ENCODE measurements around the gene TMEM63B. TPM values are rescaled to one million over a fixed set of nuclear protein-coding genes. Genes with fewer than 3 reads are reported as not detected.
A peak's percentile ranks its signal among the peaks of the same experiment; 100 is the strongest.

TMEM63B gene
- total and polyA plus RNA-seq, 5 donors from 2014 or later: 1.3 to 20.5 (median 1.4) TPM

DNA sequence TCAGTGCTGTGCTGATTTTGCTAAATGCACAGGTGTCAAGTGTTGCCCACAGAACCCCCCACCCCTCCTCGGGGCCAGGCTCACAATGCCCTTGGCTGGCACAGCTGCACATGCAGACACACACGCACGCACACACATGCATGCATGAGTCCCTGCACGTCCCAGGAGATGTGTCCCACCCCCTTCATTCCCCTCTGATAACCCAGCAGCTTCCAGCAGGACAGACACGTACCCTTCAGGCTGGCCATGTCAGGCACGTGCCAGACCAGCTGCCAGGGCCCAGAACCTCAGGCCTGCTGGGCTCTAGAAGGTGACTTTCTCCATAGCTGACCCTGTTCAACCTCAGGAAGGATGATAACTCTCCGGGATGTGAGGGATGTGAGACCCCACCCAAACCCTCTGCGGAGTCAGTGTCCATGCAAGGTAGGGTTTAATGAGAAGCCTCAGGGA, 44.5 kb upstream of the TMEM63B start:
- DNase-seq (no peak), ATAC-seq (ENCODE audit: low read depth in 2 of 2) (no peak)
- H3K4me3 Mint-ChIP-seq: no peak overlapping the region
- Histone ChIP-seq H3K36me3 (ENCODE audit: control insufficient read depth, insufficient read depth, low read length) (no peaks in the 10 kb centered on the region), H3K4me1 (ENCODE audit: control insufficient read depth, insufficient read depth, low read length, poor library complexity, severe bottlenecking) (no peaks in the 10 kb centered on the region), H3K27me3 (ENCODE audit: control insufficient read depth, insufficient read depth, low read length) (no peaks in the 10 kb centered on the region), H3K9me3 (ENCODE audit: control insufficient read depth in 2 of 2, low read length in 2 of 2) (no peaks in the 10 kb centered on the region), H3K27ac (ENCODE audit: insufficient read depth, low read length, poor library complexity, severe bottlenecking) (no peak overlapping the region), H3K4me3 (ENCODE audit: low read depth, low read length) (no peak overlapping the region)
- peaks cover 0 to 5% (median 1%) of the 10 kb centered on the region in 4 donors for H3K4me1 Mint-ChIP-seq
- peaks cover 8% of the 10 kb centered on the region for H3K27me3 Mint-ChIP-seq
- no peaks in the 10 kb centered on the region for H3K9me3 Mint-ChIP-seq
- no peaks in the 10 kb centered on the region for H3K36me3 Mint-ChIP-seq
- H3K27ac Mint-ChIP-seq: no peak overlapping the region

- no peaks in the 10 kb centered on the region for H3K36me3 ChIP-seq (ENCODE audit: control insufficient read depth, insufficient read depth, low read length)
- no peaks in the 10 kb centered on the region for H3K9me3 ChIP-seq (ENCODE audit: control insufficient read depth in 2 of 2, low read length in 2 of 2)
- Mint-ChIP-seq H3K27ac (peak overlapping the region in 2 of 3 donors; percentile 51 to 69), H3K4me3 (no peak overlapping the region), H3K36me3 (no peaks in the 10 kb centered on the region), H3K4me1 (no peaks in the 10 kb centered on the region), H3K27me3 (peaks cover 4% of the 10 kb centered on the region), H3K9me3 (no peaks in the 10 kb centered on the region)
- H3K4me3 ChIP-seq (ENCODE audit: low read depth, low read length): no peak overlapping the region
- ATAC-seq (ENCODE audit: low read depth in 2 of 2) (no peak), DNase-seq (no peak)
- H3K27ac ChIP-seq (ENCODE audit: insufficient read depth, low read length, poor library complexity, severe bottlenecking): no peak overlapping the region
- H3K4me1 ChIP-seq (ENCODE audit: control insufficient read depth, insufficient read depth, low read length, poor library complexity, severe bottlenecking): no peaks in the 10 kb centered on the region
- no peaks in the 10 kb centered on the region for H3K27me3 ChIP-seq (ENCODE audit: control insufficient read depth, insufficient read depth, low read length)
These were observed 42.9 kb upstream of the TMEM63B start for GRCh38 chr6:44084231-44085014.

GRCh38 chr6:44085219-44085618, 42.1 kb upstream of the TMEM63B start:
- no peak overlapping the region for H3K4me3 Mint-ChIP-seq
- no peaks in the 10 kb centered on the region for H3K4me1 ChIP-seq (ENCODE audit: control insufficient read depth, insufficient read depth, low read length, poor library complexity, severe bottlenecking)
- H3K36me3 Mint-ChIP-seq: no peaks in the 10 kb centered on the region
- H3K27ac Mint-ChIP-seq: peak overlapping the region in 1 of 3 donors; percentile 69
- no peak overlapping the region for H3K4me3 ChIP-seq (ENCODE audit: low read depth, low read length)
- no peaks in the 10 kb centered on the region for H3K4me1 Mint-ChIP-seq
- H3K9me3 ChIP-seq (ENCODE audit: control insufficient read depth in 2 of 2, low read length in 2 of 2): no peaks in the 10 kb centered on the region
- no peaks in the 10 kb centered on the region for H3K9me3 Mint-ChIP-seq
- no peaks in the 10 kb centered on the region for H3K27me3 ChIP-seq (ENCODE audit: control insufficient read depth, insufficient read depth, low read length)
- H3K27ac ChIP-seq (ENCODE audit: insufficient read depth, low read length, poor library complexity, severe bottlenecking): no peak overlapping the region
- no peaks in the 10 kb centered on the region for H3K36me3 ChIP-seq (ENCODE audit: control insufficient read depth, insufficient read depth, low read length)
- ATAC-seq (ENCODE audit: low read depth in 2 of 2): no peak
- no peak for DNase-seq
- H3K27me3 Mint-ChIP-seq: peaks cover 4% of the 10 kb centered on the region

GRCh38 chr6:44086931-44087574, 40.3 kb upstream of the TMEM63B start:
- no peak for DNase-seq
- H3K36me3 Mint-ChIP-seq: no peaks in the 10 kb centered on the region
- H3K27ac ChIP-seq (ENCODE audit: insufficient read depth, low read length, poor library complexity, severe bottlenecking): no peak overlapping the region
- no peak overlapping the region for H3K27ac Mint-ChIP-seq
- H3K4me3 ChIP-seq (ENCODE audit: low read depth, low read length): no peak overlapping the region
- H3K27me3 ChIP-seq (ENCODE audit: control insufficient read depth, insufficient read depth, low read length): no peaks in the 10 kb centered on the region
- no peak overlapping the region for H3K4me3 Mint-ChIP-seq
- no peaks in the 10 kb centered on the region for H3K9me3 Mint-ChIP-seq
- H3K36me3 ChIP-seq (ENCODE audit: control insufficient read depth, insufficient read depth, low read length): no peaks in the 10 kb centered on the region
- H3K4me1 Mint-ChIP-seq: no peaks in the 10 kb centered on the region
- no peak for ATAC-seq (ENCODE audit: low read depth in 2 of 2)
- H3K9me3 ChIP-seq (ENCODE audit: control insufficient read depth in 2 of 2, low read length in 2 of 2): no peaks in the 10 kb centered on the region
- H3K27me3 Mint-ChIP-seq: peaks cover 4% of the 10 kb centered on the region
- no peaks in the 10 kb centered on the region for H3K4me1 ChIP-seq (ENCODE audit: control insufficient read depth, insufficient read depth, low read length, poor library complexity, severe bottlenecking)

DNA sequence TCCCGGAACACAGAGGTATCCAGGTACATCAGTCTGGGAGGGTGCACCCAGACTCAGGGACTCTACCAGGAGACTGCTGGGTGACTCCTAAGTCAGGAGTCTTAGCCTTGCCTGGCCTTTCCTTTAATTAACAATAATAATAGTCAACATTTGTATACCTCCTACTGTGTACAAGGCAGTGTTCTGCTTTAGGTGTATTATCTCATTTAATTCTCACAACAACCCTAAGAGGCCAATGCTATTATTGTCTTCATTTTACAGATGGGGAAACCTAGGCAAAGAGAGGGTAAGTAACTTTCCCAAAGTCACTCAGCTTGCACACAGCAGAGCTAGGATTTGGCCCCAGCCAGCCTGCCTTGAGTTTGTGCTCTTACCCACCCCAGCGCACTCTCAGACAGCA, 39.7 kb upstream of the TMEM63B start:
- DNase-seq: no peak
- ATAC-seq (ENCODE audit: low read depth in 2 of 2): no peak

GRCh38 chr6:44088827-44089590, 38.3 kb upstream of the TMEM63B start:
- no peaks in the 10 kb centered on the region for H3K27me3 ChIP-seq (ENCODE audit: control insufficient read depth, insufficient read depth, low read length)
- no peak overlapping the region for H3K4me3 ChIP-seq (ENCODE audit: low read depth, low read length)
- H3K4me1 ChIP-seq (ENCODE audit: control insufficient read depth, insufficient read depth, low read length, poor library complexity, severe bottlenecking): no peaks in the 10 kb centered on the region
- no peaks in the 10 kb centered on the region for H3K36me3 ChIP-seq (ENCODE audit: control insufficient read depth, insufficient read depth, low read length)
- ATAC-seq (ENCODE audit: low read depth in 2 of 2): no peak
- no peak overlapping the region for H3K27ac ChIP-seq (ENCODE audit: insufficient read depth, low read length, poor library complexity, severe bottlenecking)
- no peaks in the 10 kb centered on the region for H3K4me1 Mint-ChIP-seq
- no peaks in the 10 kb centered on the region for H3K9me3 ChIP-seq (ENCODE audit: control insufficient read depth in 2 of 2, low read length in 2 of 2)
- no peak for DNase-seq
- H3K9me3 Mint-ChIP-seq: no peaks in the 10 kb centered on the region
- H3K27ac Mint-ChIP-seq: no peak overlapping the region
- no peak overlapping the region for H3K4me3 Mint-ChIP-seq
- no peaks in the 10 kb centered on the region for H3K27me3 Mint-ChIP-seq
- peaks cover 11% of the 10 kb centered on the region for H3K36me3 Mint-ChIP-seq

More for the DNA sequence above, 39.7 kb upstream of the TMEM63B start:
- Histone ChIP-seq H3K9me3 (ENCODE audit: control insufficient read depth in 2 of 2, low read length in 2 of 2) (no peaks in the 10 kb centered on the region), H3K27ac (ENCODE audit: insufficient read depth, low read length, poor library complexity, severe bottlenecking) (no peak overlapping the region), H3K27me3 (ENCODE audit: control insufficient read depth, insufficient read depth, low read length) (no peaks in the 10 kb centered on the region), H3K4me1 (ENCODE audit: control insufficient read depth, insufficient read depth, low read length, poor library complexity, severe bottlenecking) (no peaks in the 10 kb centered on the region), H3K36me3 (ENCODE audit: control insufficient read depth, insufficient read depth, low read length) (no peaks in the 10 kb centered on the region), H3K4me3 (ENCODE audit: low read depth, low read length) (no peak overlapping the region)
- no peak overlapping the region for H3K27ac Mint-ChIP-seq
- H3K36me3 Mint-ChIP-seq: peaks cover 5% of the 10 kb centered on the region
- H3K27me3 Mint-ChIP-seq: peaks cover under 1% of the 10 kb centered on the region
- H3K4me1 Mint-ChIP-seq: no peaks in the 10 kb centered on the region
- H3K4me3 Mint-ChIP-seq: no peak overlapping the region
- H3K9me3 Mint-ChIP-seq: no peaks in the 10 kb centered on the region

DNA sequence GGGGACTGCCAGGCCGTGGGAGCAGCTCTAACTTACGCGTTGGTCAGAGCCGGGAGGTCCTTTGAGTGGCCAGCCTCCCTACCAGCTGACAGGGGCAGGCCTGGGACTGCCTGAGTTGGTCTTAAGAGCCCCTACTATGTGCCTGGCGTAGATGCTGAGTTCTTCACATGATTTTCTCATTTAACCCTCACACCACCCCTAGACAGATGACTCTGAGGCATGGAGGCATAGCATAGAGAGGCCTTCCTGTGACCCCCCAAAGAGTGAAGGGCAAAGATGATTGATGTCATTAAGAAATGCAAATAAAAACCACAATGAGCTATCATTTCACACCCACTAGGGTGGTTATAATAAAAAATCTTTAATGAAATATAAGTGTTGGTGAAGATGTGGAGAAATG, 36.9 kb upstream of the TMEM63B start:
- no peaks in the 10 kb centered on the region for H3K4me1 Mint-ChIP-seq
- Histone ChIP-seq H3K4me3 (ENCODE audit: low read depth, low read length) (no peak overlapping the region), H3K9me3 (ENCODE audit: control insufficient read depth in 2 of 2, low read length in 2 of 2) (no peaks in the 10 kb centered on the region), H3K27me3 (ENCODE audit: control insufficient read depth, insufficient read depth, low read length) (no peaks in the 10 kb centered on the region), H3K27ac (ENCODE audit: insufficient read depth, low read length, poor library complexity, severe bottlenecking) (no peak overlapping the region), H3K4me1 (ENCODE audit: control insufficient read depth, insufficient read depth, low read length, poor library complexity, severe bottlenecking) (no peaks in the 10 kb centered on the region), H3K36me3 (ENCODE audit: control insufficient read depth, insufficient read depth, low read length) (no peaks in the 10 kb centered on the region)
- H3K9me3 Mint-ChIP-seq: no peaks in the 10 kb centered on the region
- no peak for ATAC-seq (ENCODE audit: low read depth in 2 of 2)
- H3K4me3 Mint-ChIP-seq: no peak overlapping the region
- DNase-seq: no peak
- no peak overlapping the region for H3K27ac Mint-ChIP-seq
- no peaks in the 10 kb centered on the region for H3K27me3 Mint-ChIP-seq
- peaks cover 17% of the 10 kb centered on the region for H3K36me3 Mint-ChIP-seq

Measured in CD4-positive, CD25-positive, alpha-beta regulatory T cell (primary cell).